ENCODE data around the gene ZDBF2. TPM values are rescaled to one million over a fixed set of nuclear protein-coding genes. Genes with fewer than 3 reads are reported as not detected.
A peak's percentile ranks its signal among the peaks of the same experiment; 100 is the strongest.

Gene ZDBF2
- polyA plus RNA-seq, 1 donor (not counting 4 experiments of a cell fraction or from before 2014, with no cell fraction given), result 4.1 TPM

DNA sequence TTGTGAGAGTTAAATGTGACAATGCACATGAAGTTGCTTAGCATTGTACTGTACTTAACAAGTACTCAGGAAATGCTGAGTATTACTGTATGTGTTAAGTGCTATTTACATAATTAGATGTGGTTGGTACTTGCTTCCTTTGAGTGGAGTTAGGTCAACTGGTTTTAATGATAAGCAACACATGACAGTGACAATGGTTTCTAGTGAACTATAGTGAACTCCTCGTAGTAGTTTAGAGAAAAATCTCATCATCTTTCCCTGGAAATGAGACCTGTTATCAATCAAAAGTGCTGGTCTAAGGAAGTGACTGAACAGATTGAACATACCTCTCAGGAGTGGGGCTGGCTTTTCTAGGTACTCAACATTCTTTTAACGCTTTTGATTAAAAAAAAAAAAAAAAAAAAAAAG lies 29.2 kb upstream of the ZDBF2 start:
- TF ChIP-seq, protein P1, sequence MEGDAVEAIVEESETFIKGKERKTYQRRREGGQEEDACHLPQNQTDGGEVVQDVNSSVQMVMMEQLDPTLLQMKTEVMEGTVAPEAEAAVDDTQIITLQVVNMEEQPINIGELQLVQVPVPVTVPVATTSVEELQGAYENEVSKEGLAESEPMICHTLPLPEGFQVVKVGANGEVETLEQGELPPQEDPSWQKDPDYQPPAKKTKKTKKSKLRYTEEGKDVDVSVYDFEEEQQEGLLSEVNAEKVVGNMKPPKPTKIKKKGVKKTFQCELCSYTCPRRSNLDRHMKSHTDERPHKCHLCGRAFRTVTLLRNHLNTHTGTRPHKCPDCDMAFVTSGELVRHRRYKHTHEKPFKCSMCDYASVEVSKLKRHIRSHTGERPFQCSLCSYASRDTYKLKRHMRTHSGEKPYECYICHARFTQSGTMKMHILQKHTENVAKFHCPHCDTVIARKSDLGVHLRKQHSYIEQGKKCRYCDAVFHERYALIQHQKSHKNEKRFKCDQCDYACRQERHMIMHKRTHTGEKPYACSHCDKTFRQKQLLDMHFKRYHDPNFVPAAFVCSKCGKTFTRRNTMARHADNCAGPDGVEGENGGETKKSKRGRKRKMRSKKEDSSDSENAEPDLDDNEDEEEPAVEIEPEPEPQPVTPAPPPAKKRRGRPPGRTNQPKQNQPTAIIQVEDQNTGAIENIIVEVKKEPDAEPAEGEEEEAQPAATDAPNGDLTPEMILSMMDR (optimal IDR thresholded peaks at IDR 0.05 in 1 of 3, IDR thresholded peaks at IDR 0.05 in 1 of 3, conservative IDR thresholded peaks at IDR 0.05 in 1 of 3; ENCODE audit: extremely low read depth in 1 of 3, insufficient read depth in 2 of 3, low read length in 3 of 3), result no peak
- dilution Hi-C loops (cut with MboI; ENCODE audit: extremely low pct_ligation_motif_present, low sequenced_read_pairs), result no loop called here
- no peak overlapping the region for H3K9ac ChIP-seq (ENCODE audit: control insufficient read depth, extremely low read depth, insufficient read depth, low read length)
- H3K4me1 ChIP-seq (ENCODE audit: control insufficient read depth, extremely low read depth, insufficient read depth, low read length), result no peaks in the 10 kb centered on the region
- H3K4me3 ChIP-seq (ENCODE audit: control insufficient read depth in 2 of 3, extremely low read depth in 1 of 3, insufficient read depth in 2 of 3, low read depth in 1 of 3, low read length in 3 of 3), result no peak overlapping the region
- H3K9me1 ChIP-seq (ENCODE audit: control insufficient read depth, extremely low read depth, insufficient read depth, low read length), result no peaks in the 10 kb centered on the region
- H3K9me3 ChIP-seq (ENCODE audit: control insufficient read depth, low read depth, low read length), result no peaks in the 10 kb centered on the region
- no peak for DNase-seq (ENCODE audit: low read depth, low spot score)
- no peaks in the 10 kb centered on the region for H3K27me3 ChIP-seq (ENCODE audit: control insufficient read depth, extremely low read depth, insufficient read depth, low read length)
- H3K36me3 ChIP-seq (ENCODE audit: control insufficient read depth in 2 of 2, extremely low read depth in 1 of 2, insufficient read depth in 2 of 2, low read length in 2 of 2), result no peaks in the 10 kb centered on the region
- no peak overlapping the region for H2AFZ ChIP-seq (ENCODE audit: control insufficient read depth, low read length)
- H3K27ac ChIP-seq (ENCODE audit: control insufficient read depth, insufficient read depth, low read length), result no peak overlapping the region
- no peaks in the 10 kb centered on the region for H4K20me1 ChIP-seq (ENCODE audit: control insufficient read depth, extremely low read depth, insufficient read depth, low read length)
- H3K79me2 ChIP-seq (ENCODE audit: control insufficient read depth, insufficient read depth, low read length), result no peaks in the 10 kb centered on the region
- H3K4me2 ChIP-seq (ENCODE audit: control insufficient read depth, extremely low read depth, insufficient read depth, low read depth, low read length), result no peak overlapping the region
- no peak for FAIRE-seq

DNA sequence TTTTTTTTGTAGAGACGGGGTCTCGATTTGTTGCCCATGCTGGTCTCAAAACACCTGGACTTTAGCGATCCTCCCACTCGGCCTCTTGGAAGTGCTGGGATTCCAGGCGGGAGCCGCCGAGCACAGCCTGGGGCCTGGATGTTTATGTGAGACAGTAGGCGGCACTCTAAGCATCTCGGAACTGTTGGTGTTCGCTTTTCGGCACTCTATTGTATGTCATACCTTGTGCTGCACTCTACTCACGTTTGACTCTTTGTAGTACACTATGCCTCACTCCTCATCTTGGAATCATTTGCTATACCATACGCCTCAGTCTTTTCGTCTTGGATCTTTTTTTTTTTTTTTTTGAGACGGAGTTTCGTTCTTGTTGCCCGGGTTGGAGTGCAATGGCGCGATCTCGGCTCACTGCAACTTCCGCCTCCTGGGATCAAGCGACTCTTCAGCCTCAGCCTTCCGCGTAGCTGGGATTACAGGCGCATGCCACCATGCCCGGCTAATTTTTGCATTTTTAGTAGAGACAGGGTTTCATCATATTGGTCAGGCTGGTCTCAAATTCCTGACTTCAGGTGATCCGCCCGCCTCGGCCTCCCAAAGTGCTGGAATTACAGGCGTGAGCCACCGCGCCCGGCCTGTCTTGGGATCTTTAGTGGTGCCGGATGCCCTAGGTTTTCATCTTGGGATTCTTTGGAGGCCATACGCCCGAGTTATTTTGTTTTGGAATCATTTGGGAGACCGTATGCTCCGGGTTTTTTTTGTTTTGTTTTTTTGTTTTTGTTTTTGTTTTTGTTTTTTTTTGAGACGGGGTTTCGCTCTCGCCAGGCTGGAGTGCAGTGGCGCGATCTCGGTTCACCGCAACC lies 24.2 kb upstream of the ZDBF2 start:
- Histone ChIP-seq H3K9me1 (ENCODE audit: control insufficient read depth, extremely low read depth, insufficient read depth, low read length) (no peaks in the 10 kb centered on the region), H4K20me1 (ENCODE audit: control insufficient read depth, extremely low read depth, insufficient read depth, low read length) (no peaks in the 10 kb centered on the region), H3K9ac (ENCODE audit: control insufficient read depth, extremely low read depth, insufficient read depth, low read length) (no peak overlapping the region), H3K79me2 (ENCODE audit: control insufficient read depth, insufficient read depth, low read length) (no peaks in the 10 kb centered on the region), H3K4me3 (ENCODE audit: control insufficient read depth in 2 of 3, extremely low read depth in 1 of 3, insufficient read depth in 2 of 3, low read depth in 1 of 3, low read length in 3 of 3) (peak overlapping the region in 1 of 3 experiments; percentile 57), H3K27ac (ENCODE audit: control insufficient read depth, insufficient read depth, low read length) (no peak overlapping the region), H3K36me3 (ENCODE audit: control insufficient read depth in 2 of 2, extremely low read depth in 1 of 2, insufficient read depth in 2 of 2, low read length in 2 of 2) (no peaks in the 10 kb centered on the region), H2AFZ (ENCODE audit: control insufficient read depth, low read length) (peak overlapping the region; percentile 30), H3K9me3 (ENCODE audit: control insufficient read depth, low read depth, low read length) (no peaks in the 10 kb centered on the region), H3K4me2 (ENCODE audit: control insufficient read depth, extremely low read depth, insufficient read depth, low read depth, low read length) (peak overlapping the region; percentile 54), H3K27me3 (ENCODE audit: control insufficient read depth, extremely low read depth, insufficient read depth, low read length) (peaks cover 31% of the 10 kb centered on the region), H3K4me1 (ENCODE audit: control insufficient read depth, extremely low read depth, insufficient read depth, low read length) (no peaks in the 10 kb centered on the region)
- dilution Hi-C loops (cut with MboI; ENCODE audit: extremely low pct_ligation_motif_present, low sequenced_read_pairs), result no loop called here
- FAIRE-seq (no peak), DNase-seq (ENCODE audit: low read depth, low spot score) (no peak)
- TF ChIP-seq EZH2 (IDR thresholded peaks at IDR 0.05; ENCODE audit: low read length), result no peak
- TF ChIP-seq, protein P1 (optimal IDR thresholded peaks at IDR 0.05 in 1 of 3, IDR thresholded peaks at IDR 0.05 in 1 of 3, conservative IDR thresholded peaks at IDR 0.05 in 1 of 3; ENCODE audit: extremely low read depth in 1 of 3, insufficient read depth in 2 of 3, low read length in 3 of 3), result peak in 1 of 3 experiments; percentile 49

Data from keratinocyte (primary cell).